Superior temporal gyrus (tissue), 1 donor: ENCODE measurements around the gene MRM1.

Experiments
- DNase-seq: peaks from one replicate; pipeline ENCODE4 v3.0.0-alpha.2; 2016; ENCODE audit errors: extremely low spot score

MRM1 gene, protein sequence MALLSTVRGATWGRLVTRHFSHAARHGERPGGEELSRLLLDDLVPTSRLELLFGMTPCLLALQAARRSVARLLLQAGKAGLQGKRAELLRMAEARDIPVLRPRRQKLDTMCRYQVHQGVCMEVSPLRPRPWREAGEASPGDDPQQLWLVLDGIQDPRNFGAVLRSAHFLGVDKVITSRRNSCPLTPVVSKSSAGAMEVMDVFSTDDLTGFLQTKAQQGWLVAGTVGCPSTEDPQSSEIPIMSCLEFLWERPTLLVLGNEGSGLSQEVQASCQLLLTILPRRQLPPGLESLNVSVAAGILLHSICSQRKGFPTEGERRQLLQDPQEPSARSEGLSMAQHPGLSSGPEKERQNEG

DNA sequence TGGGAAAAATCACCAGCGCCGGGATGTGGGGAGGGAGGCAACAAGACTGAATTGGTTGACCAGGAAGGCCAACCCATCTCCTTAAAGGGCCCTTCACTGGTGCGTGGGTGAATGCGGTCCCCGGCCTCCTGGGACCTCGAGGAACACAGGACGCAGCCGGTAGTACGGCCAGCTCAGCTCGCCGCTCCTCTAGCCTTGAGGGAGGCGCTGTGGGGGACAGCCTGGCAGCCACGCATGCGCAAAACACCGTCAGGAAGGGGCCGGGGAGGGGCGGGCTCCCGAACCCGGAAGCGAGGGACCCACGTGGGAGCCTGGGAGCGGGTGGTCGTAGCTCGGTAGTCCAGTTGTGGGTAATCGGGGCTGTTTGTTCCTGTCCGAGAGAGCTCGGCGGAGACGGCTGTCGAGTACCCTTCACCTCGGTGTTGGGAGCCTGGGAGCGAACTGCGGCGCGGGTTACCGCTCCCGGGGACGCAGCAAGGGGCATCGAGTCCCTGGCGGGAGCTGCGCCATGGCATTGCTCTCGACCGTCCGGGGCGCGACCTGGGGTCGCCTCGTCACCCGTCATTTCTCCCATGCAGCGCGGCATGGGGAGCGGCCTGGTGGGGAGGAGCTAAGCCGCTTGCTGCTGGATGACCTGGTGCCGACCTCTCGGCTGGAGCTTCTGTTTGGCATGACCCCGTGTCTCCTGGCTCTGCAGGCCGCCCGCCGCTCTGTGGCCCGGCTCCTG is at the start of gene MRM1:
MRM1 (plus strand) TSS at position 281 of the 727 bp plus-strand sequence; CDS start at position 509, 228 bp downstream.
- peak; percentile 95 for DNase-seq

DNA sequence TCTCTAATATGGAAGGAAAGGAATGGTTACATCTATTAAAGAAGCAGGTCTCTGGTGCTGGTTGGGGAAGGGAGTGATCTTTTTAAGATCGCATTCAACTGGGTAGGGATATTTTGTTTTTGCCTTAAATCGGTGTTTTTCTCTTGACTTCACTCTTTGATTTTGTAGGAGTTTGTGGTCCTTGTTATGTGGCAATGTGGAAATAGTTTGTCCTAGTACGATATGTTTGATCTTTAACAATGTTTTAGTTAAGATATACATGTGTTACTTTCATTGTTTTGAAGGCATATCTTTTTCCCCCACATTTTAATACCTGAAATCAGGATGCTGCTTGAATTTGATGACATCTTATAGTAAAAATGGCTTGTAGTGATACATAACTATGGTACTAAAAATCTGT is 47.9 kb upstream of the MRM1 start:
- no peak for DNase-seq

DNA sequence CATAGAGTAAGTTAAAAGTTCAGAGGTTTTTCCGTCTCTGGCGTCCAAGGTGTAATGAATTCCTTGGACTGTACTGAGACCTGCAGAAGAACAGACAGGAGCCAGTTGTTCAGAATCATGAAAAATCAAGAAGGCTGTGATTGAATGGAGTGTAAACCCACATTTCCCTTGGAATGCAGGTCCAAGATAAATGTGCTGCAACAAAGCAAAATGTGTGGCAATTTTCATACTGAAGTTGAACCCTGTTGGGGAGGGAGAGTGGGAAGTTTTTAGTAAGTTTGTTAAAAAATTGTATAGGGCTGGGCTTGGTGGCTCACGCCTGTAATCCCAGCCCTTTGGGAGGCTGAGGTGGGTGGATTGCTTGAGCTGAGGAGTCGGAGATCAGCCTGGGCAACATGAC is 35.3 kb upstream of the MRM1 start:
- DNase-seq = no peak

DNA sequence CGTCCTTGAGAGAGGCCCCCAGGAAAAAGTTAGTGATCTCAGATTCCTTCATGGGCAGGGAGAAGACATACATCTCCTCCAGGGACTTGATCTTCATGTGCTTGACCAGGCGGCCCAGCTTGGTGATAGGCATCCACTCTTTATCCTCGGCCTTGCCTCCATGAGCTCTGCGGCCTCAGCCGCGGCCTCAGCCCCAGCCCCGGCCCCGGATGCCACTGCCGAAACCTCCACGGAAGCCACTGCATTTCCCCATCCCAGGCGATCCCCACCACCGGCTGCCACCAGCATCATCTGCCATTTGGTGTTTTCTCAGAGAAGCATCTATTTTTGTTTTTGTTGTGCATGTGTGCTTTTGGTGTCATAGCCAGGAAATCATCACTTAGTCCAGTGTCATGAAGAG is 26.4 kb upstream of the MRM1 start:
- no peak for DNase-seq

- DNase-seq = no peak
These were observed 24.6 kb upstream of the MRM1 start for GRCh38 chr17:36576793-36577192.

GRCh38 chr17:36578671-36579070 is 22.7 kb upstream of the MRM1 start:
- DNase-seq = peak; percentile 48

DNA sequence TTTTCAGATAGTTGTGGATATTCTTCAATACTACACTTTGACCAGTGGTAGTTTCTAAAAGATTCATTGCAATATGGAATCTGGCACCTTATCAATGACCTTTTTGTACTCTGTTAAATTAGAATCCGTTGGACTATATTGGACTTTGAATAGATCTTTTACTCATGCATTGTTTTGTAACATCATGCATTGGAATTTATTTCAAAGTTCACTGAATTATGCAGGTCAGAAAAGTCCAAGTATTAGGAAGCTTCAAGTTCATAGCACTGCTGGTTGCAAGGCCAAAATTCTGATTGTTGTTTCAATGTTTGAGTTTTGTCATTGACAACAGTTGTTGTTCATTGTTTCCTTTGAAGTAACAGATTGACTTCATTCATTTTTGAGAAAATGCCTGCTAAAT is 17.6 kb upstream of the MRM1 start:
- DNase-seq = no peak

DNA sequence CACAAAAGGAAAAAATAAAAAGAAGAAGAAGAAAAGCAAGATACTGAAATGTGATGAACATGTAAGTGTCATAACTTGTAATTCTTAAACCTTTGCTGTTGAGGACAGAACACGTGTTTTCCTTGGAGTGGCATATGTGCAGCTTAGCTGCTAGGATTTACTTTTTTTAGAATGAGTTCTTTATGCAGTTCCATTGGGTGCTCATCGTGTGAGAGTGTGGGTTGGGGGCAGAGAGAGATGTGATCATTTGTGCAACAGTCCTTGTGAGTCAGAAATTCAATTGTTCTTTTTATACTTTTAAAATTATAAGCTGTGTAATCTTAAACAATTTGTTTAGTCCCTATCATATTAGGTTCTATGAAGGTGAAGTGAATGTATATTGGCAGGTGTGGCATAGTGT is 15.2 kb upstream of the MRM1 start:
- no peak for DNase-seq

DNA sequence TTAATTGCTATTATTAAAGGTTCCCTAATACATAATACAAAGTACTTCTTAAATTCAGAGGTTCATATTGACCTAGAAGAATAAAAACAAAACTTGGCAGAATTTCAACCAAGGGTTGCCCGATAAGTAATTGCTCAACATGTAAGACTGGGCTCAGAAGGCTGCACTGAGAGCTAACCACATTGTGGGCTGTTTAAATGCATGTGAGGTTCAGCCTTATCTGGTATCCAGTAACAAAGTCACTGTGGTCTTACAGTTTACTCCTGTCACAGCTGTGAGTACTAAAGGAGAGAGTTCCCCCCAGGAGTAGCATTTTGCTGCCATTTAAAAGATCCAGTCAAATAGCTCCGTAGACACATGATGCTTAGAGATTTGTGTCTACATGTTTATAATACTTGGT is 11.3 kb upstream of the MRM1 start:
- DNase-seq = no peak

DNA sequence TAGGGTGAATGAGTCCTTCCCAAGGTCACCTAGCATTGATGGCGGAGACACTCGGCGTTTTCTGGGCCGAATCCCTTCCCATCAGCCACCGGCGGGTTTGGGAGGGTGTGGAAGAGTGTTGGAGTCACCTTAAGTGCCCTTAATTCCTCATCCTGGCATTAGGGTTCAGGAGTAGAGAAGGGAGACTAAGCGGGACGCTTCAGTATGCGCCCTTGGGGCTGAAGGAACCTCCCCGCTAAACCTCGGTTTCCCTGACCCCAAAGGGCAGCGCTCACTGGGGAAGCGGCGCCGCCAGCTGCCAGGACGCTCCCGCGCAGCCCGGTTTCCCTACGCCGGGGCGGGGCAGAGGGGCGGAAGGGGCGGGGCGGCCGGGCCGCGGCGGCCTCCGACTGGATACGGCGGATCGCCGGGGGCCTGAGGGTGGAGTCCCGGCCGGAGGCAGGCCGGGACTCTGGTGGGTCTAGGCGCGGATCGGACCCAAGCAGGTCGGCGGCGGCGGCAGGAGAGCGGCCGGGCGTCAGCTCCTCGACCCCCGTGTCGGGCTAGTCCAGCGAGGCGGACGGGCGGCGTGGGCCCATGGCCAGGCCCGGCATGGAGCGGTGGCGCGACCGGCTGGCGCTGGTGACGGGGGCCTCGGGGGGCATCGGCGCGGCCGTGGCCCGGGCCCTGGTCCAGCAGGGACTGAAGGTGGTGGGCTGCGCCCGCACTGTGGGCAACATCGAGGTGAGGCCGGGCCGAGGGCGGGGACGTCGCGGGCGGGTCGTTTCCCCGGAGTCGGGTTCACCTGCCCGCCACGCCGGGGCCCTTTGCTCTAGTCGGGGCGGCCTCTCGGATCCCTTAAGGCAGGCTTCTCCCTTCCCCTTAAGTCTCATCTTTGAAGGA is 9.7 kb upstream of the MRM1 start, which contains the start of gene DHRS11:
DHRS11 (plus strand) TSS at position 446 of the 882 bp plus-strand sequence; CDS start at position 577, 131 bp downstream.
- DNase-seq = peak; percentile 73

- no peak for DNase-seq
These were observed 9.1 kb upstream of the MRM1 start for GRCh38 chr17:36592316-36592715.

DNA sequence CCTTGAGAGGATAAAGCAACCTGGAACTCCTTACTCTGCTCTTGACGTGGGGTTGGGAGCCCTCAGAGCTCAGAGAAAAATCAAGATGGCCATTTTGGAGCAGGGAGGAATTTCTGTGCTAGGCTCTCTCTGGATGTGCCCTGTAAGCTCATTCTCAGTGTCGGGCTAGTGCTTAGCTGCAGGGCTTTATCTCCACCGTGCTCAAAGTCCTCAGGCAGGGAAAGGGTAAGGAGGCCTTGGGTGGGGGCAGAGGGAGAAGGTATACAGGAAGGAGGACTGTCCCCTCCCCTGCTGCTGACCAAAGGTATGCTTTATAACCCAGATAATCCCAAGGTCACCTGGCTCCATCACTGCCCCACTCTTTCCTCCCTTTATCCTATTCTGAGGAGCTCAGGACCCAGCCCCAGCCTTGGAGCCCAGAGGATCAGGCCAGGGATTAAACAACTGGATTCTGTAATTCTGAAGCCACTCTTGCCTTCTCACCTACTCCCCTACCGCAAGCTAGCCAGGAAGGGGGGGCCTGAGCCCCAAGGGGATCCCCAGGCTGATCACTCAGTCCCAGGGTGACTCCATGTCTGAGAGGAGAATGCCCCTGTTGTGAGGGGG is 8.6 kb upstream of the MRM1 start:
- DNase-seq = no peak

DNA sequence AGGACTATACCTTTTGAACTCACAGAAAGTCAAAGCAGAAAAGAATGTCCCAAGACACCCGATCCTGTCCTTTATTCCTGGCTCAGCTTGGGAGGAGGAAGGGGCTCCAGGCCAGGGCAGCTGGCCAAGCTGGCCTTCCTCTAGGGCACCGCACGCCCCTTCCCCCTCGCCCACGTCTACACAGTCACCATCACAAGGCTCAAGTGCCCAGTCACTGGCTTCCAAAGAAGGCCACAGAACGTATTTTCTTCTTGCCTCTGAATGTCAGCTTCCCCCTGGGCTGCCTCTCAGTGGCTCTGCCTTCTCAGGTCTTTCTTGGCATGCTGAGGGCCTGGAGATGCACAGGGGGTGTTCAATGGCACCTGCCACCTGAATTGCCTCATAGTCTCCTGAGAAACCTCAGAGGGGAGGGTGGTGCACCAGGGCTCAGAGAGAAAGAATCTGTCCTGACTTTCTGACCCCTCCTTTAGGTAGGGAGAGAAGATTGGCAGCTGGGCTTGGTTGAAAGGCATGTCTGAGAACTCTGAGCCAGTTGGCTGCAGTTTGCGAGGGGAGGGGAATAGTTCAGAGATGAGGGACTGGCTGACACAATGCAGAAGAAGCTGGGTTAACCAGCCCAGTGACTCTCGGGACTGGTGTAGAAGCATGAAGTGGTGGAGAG is 7.6 kb upstream of the MRM1 start:
- no peak for DNase-seq

GRCh38 chr17:36594626-36595401 is 6.6 kb upstream of the MRM1 start:
- no peak for DNase-seq

GRCh38 chr17:36597226-36597625 is 4.2 kb upstream of the MRM1 start:
- no peak for DNase-seq

- no peak for DNase-seq
These were observed 3.3 kb upstream of the MRM1 start for GRCh38 chr17:36597866-36598777.

DNA sequence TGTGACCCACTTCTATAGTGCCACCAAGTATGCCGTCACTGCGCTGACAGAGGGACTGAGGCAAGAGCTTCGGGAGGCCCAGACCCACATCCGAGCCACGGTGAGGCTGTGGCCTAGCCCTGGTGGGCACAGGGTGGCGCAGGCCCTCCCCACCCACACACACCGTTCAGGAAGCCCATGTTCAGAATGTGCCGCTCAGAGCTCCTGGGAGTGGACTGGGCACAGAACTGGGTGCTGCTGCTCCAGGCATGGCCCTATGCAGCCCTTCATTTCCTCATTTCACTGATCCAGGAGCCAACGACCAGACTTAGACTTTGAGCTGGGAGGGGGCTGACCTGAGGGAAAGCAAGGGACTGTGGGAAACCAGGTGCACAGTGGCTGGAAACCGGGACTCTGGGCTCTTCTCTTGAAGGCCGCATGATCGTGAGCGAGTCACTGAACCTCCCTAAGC is 2.4 kb upstream of the MRM1 start:
- no peak for DNase-seq

DNA sequence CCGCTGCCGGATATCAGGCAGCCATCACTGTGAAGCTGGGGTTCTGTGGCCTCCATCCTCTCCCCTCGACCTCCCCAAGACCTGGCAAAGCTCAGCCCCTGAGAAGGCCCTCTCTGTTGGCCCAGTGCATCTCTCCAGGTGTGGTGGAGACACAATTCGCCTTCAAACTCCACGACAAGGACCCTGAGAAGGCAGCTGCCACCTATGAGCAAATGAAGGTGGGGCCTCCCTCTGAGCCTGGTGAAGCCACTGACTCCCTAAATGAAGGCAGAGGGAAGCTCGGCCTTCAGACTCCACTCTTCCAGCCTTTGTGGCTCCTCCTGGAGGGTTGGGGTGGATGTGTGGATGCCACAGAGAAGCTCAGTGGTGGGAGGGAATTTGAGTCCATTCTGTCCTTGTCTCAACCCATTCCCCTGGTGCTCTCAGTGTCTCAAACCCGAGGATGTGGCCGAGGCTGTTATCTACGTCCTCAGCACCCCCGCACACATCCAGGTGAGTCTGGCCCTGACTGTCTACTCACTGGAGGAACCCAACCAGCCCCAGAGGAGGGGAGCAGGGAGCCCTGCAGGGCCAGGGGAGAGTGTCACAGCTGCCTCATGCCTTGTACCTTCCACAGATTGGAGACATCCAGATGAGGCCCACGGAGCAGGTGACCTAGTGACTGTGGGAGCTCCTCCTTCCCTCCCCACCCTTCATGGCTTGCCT is 1.7 kb upstream of the MRM1 start:
- DNase-seq = no peak

DNA sequence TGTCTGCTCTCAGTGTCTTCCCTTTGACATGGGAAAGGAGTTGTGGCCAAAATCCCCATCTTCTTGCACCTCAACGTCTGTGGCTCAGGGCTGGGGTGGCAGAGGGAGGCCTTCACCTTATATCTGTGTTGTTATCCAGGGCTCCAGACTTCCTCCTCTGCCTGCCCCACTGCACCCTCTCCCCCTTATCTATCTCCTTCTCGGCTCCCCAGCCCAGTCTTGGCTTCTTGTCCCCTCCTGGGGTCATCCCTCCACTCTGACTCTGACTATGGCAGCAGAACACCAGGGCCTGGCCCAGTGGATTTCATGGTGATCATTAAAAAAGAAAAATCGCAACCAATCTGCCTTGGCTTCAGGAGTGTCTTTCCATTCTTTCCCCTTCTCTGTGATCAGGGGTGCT is 918 bp upstream of the MRM1 start:
- DNase-seq = no peak
